ACC112 (cell line): ENCODE measurements around the gene YES1.

Source experiments
- H2AFZ ChIP-seq: fragments of 200-600 bp; sonication (generic); one replicate; pipeline ENCODE4 v1.6.0; 2017; ENCODE audit warnings: antibody characterized with exemption, low read length; ENCODE audit not compliant: unreplicated experiment
- H3K27ac ChIP-seq: fragments of 200-600 bp; sonication (generic); 2 replicates; pipeline ENCODE4 v1.5.1; 2014; ENCODE audit warnings: low read depth, mild to moderate bottlenecking, antibody characterized with exemption, low read length, moderate library complexity
- H3K27me3 ChIP-seq: fragments of 200-600 bp; sonication (generic); 2 replicates; pipeline ENCODE4 v1.6.1; 2014; ENCODE audit warnings: mild to moderate bottlenecking, antibody characterized with exemption, low read length, moderate library complexity, mixed read lengths; ENCODE audit not compliant: insufficient read depth
- H3K36me3 ChIP-seq: fragments of 200-600 bp; sonication (generic); 2 replicates; pipeline ENCODE4 v1.6.1; 2016; ENCODE audit warnings: mild to moderate bottlenecking, antibody characterized with exemption, low read length, moderate library complexity, mixed read lengths; ENCODE audit not compliant: insufficient read depth
- H3K4me1 ChIP-seq: fragments of 200-600 bp; sonication (generic); one replicate; pipeline ENCODE4 v1.6.1; 2016; ENCODE audit warnings: low read length, mixed read lengths; ENCODE audit not compliant: insufficient read depth, unreplicated experiment, control insufficient read depth
- H3K4me3 ChIP-seq: fragments of 200-600 bp; sonication (generic); 2 replicates; pipeline ENCODE4 v1.5.1; 2014; ENCODE audit warnings: mild to moderate bottlenecking, low read depth, low read length
- H3K79me2 ChIP-seq: fragments of 200-600 bp; sonication (generic); one replicate; pipeline ENCODE4 v1.6.0; 2016; ENCODE audit warnings: low read length; ENCODE audit not compliant: control insufficient read depth, unreplicated experiment, insufficient read depth

The YES1 gene

GRCh38 chr18:706405-706804 is 105.6 kb downstream of the YES1 start:
- Histone ChIP-seq H3K36me3 (peaks cover 10% of the 10 kb centered on the region), H2AFZ (no peak overlapping the region), H3K79me2 (peaks cover 41% of the 10 kb centered on the region), H3K4me1 (peaks cover 27% of the 10 kb centered on the region), H3K27me3 (no peaks in the 10 kb centered on the region), H3K4me3 (no peak overlapping the region), H3K27ac (no peak overlapping the region)

DNA sequence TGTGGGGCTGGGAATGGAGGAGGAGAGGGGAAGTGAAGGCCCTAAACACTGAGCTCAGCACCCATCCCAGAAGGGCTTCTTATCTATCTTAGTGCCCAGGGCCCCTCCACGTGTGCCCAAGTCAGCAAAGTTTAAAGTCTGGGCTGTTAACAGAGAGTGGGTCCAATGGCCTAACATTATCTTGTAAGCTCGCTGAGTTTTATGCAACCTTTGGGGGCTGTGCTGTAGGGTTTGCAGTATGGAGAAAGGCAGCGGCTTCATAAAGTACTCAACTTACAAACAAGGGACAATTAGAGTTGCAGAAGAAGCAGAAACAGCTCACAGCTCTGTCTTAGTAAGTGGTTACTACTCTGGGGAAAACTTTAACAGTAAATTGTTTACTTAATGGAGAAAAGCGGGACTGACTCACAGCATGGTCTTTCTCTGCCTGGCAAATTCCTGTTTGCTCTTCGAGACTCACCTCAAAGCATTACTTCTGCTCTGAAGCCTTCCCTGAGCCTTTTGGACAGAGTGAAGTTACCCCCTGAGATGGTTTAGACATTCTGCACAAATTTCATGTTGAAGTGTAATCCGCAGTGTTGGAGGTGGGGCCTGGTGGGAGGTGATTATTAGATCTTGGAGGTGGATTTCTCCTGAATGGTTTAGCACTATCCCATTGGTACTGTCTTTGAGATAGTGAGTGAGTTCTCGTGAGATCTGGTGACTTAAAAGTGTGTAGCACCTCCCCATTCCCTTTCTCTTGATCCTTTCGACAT is 108.7 kb downstream of the YES1 start:
- peak overlapping the region; percentile 50; the same call in 1 of the 2 replicates for H3K4me3 ChIP-seq
- no peak overlapping the region for H2AFZ ChIP-seq
- H3K27me3 ChIP-seq, result no peaks in the 10 kb centered on the region
- peaks cover 25% of the 10 kb centered on the region for H3K4me1 ChIP-seq
- peak overlapping the region; percentile 95 for H3K27ac ChIP-seq
- H3K79me2 ChIP-seq, result peaks cover 33% of the 10 kb centered on the region
- H3K36me3 ChIP-seq, result peaks cover 10% of the 10 kb centered on the region

DNA sequence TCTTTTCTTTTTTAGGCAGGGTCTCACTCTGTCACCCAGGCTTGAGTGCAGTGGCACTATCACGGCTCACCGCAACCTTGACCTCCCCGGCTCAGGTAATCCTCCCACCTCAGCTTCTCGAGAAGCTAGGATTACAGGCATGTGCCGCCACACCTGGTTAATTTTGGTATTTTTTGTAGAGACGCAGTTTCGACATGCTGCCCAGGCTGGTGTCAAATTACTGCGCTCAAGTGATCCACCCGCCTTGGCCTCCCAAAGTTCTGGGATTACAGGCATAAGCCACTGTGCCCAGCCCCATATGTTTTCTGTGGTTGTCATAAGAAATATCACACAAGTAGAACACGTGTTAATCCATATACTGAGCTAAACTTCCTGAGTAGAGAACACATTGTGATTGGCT is 114.2 kb downstream of the YES1 start:
- Histone ChIP-seq H2AFZ (no peak overlapping the region), H3K27me3 (no peaks in the 10 kb centered on the region), H3K27ac (no peak overlapping the region), H3K79me2 (peaks cover 31% of the 10 kb centered on the region), H3K36me3 (peaks cover 16% of the 10 kb centered on the region; the same call in 1 of the 2 replicates), H3K4me3 (no peak overlapping the region), H3K4me1 (peaks cover 11% of the 10 kb centered on the region)

GRCh38 chr18:697012-697411 is 115.0 kb downstream of the YES1 start:
- H3K4me3 ChIP-seq, result no peak overlapping the region
- H3K36me3 ChIP-seq, result peaks cover 16% of the 10 kb centered on the region; the same call in 1 of the 2 replicates
- peaks cover 7% of the 10 kb centered on the region for H3K4me1 ChIP-seq
- H3K79me2 ChIP-seq, result peaks cover 28% of the 10 kb centered on the region
- no peak overlapping the region for H2AFZ ChIP-seq
- no peaks in the 10 kb centered on the region for H3K27me3 ChIP-seq
- H3K27ac ChIP-seq, result no peak overlapping the region

DNA sequence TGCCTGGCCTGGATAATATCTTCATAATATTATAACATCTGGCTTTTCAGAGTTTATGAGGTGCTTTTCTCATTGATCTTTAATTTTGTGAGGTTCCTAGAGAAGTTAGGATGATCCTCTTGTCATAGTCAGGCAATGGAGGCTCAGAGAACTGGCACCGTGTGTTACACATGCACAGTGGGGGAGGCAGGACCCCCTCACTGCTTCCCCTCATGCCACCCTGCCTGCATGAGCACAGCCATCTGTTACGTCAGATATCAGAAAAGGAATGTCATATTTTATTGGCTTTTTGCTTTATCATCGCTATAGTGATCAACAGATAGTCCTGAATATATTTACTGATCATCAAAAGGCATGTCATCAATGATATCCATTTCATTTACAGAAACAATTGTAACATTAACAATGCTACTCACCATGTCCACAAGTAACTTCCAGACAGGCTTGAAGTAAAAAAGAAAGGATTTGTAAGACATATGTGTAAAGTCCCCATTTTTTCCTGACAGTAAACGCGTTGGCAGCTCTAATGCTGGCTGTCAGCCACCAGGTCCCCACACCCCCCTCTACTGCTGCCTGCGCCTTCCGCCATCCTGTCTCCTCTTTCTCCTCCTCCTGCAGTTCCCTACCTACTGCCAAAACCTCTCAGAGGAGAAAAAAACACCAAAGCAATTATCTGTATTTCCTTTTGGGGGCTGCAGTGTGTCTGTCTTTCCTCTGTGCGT is 118.4 kb downstream of the YES1 start:
- Histone ChIP-seq H3K4me1 (no peaks in the 10 kb centered on the region), H3K36me3 (peaks cover 20% of the 10 kb centered on the region; the same call in 1 of the 2 replicates), H3K27ac (no peak overlapping the region), H3K4me3 (no peak overlapping the region), H2AFZ (no peak overlapping the region), H3K79me2 (peaks cover 10% of the 10 kb centered on the region), H3K27me3 (no peaks in the 10 kb centered on the region)

- H3K27ac ChIP-seq, result no peak overlapping the region
- peaks cover 20% of the 10 kb centered on the region; the same call in 1 of the 2 replicates for H3K36me3 ChIP-seq
- H3K79me2 ChIP-seq, result peaks cover 8% of the 10 kb centered on the region
Observed at GRCh38 chr18:692824-693223, 119.2 kb downstream of the YES1 start.

GRCh38 chr18:688323-688722 is 123.7 kb downstream of the YES1 start:
- H3K27ac ChIP-seq, result no peak overlapping the region
- H3K27me3 ChIP-seq, result no peaks in the 10 kb centered on the region

More at GRCh38 chr18:692824-693223, 119.2 kb downstream of the YES1 start:
- Histone ChIP-seq H2AFZ (no peak overlapping the region), H3K4me3 (no peak overlapping the region), H3K4me1 (no peaks in the 10 kb centered on the region), H3K27me3 (no peaks in the 10 kb centered on the region)

GRCh38 chr18:686339-687111 is 125.5 kb downstream of the YES1 start:
- H3K4me1 ChIP-seq, result no peaks in the 10 kb centered on the region
- H2AFZ ChIP-seq, result no peak overlapping the region
- no peak overlapping the region for H3K27ac ChIP-seq
- peaks cover 12% of the 10 kb centered on the region; the same call in 1 of the 2 replicates for H3K36me3 ChIP-seq
- H3K4me3 ChIP-seq, result no peak overlapping the region
- H3K79me2 ChIP-seq, result no peaks in the 10 kb centered on the region
- no peaks in the 10 kb centered on the region for H3K27me3 ChIP-seq

More at GRCh38 chr18:688323-688722, 123.7 kb downstream of the YES1 start:
- H2AFZ ChIP-seq, result no peak overlapping the region
- no peaks in the 10 kb centered on the region for H3K79me2 ChIP-seq
- H3K4me1 ChIP-seq, result no peaks in the 10 kb centered on the region
- H3K4me3 ChIP-seq, result no peak overlapping the region
- H3K36me3 ChIP-seq, result peaks cover 8% of the 10 kb centered on the region; the same call in 1 of the 2 replicates

- H3K4me3 ChIP-seq, result no peak overlapping the region
- 0 out of 2 replicates have a peak, but pooled peaks cover 10% of the 10 kb centered on the region for H3K36me3 ChIP-seq
Observed at GRCh38 chr18:685438-685837, 126.6 kb downstream of the YES1 start.

DNA sequence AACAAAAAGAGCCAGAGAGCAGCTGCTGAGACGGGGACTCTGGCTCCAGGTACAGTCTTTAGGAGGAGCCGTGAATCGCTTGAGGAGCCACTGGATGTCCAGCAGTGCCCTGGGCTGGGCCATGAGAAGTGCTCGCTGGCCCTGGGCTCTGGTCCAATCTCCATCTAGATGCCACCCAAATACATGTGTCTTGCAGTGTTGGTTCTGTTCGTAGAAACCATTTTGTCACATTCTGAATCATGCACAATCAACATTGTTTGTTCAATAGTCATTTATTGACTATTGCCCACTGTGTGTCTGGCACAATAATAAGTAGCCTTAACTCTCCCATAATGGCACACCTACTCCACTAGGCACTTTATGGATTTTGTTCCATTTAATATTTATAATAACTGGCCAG is 128.5 kb downstream of the YES1 start:
- Histone ChIP-seq H3K27ac (no peak overlapping the region), H3K79me2 (no peaks in the 10 kb centered on the region), H3K36me3 (0 out of 2 replicates have a peak, but pooled peaks cover 10% of the 10 kb centered on the region), H2AFZ (no peak overlapping the region), H3K4me1 (no peaks in the 10 kb centered on the region), H3K4me3 (no peak overlapping the region), H3K27me3 (no peaks in the 10 kb centered on the region)

More at GRCh38 chr18:685438-685837, 126.6 kb downstream of the YES1 start:
- Histone ChIP-seq H3K27ac (no peak overlapping the region), H2AFZ (no peak overlapping the region), H3K27me3 (no peaks in the 10 kb centered on the region), H3K79me2 (no peaks in the 10 kb centered on the region), H3K4me1 (no peaks in the 10 kb centered on the region)
